Skin of body (tissue), 2 donors: ENCODE data around the gene PXDC1. TPM values are rescaled to one million over a fixed set of nuclear protein-coding genes. Genes with fewer than 3 reads are reported as not detected.
"Not testable (repeated sequence)": the region's sequence is repeated elsewhere in the genome, so short reads cannot be mapped to it uniquely, and the experiment has no call there.

Experiments
- DNase-seq: peaks from one replicate; lab custom pipeline; 2025; lab: John Stamatoyannopoulos, UW
- total RNA-seq: library from RNA; depleted of rRNA; stranded (reverse); fragments of >200 nt; gene quantifications from one replicate; pipeline ENCODE4 v1.2.3, GENCODE V29; 2014

The PXDC1 gene
- total RNA-seq, 1 donor from 2014 or later = 27.3 TPM

- DNase-seq = no peak
Measured at GRCh38 chr6:3732345-3733141, 19.0 kb downstream of the PXDC1 start.

DNA sequence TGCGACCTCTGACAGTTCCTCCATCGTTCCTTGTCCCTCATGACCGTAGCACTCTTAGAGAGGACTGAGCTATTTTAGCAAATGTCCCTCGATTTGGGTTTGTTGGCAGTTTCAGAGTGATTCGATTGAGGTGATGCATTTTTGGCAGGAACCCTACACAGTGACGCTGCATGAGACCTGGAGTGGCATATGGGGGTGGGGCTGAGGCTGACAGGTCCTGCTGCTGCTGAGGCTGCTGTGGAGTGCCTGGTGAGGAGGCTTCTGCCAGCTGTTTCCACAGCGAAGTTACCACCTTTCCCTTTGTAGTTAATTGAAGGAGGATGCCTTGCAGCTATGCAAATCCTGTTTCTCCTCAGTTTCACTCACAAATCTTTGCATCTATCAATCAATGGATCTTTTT lies 19.8 kb downstream of the PXDC1 start:
- DNase-seq = no peak

DNA sequence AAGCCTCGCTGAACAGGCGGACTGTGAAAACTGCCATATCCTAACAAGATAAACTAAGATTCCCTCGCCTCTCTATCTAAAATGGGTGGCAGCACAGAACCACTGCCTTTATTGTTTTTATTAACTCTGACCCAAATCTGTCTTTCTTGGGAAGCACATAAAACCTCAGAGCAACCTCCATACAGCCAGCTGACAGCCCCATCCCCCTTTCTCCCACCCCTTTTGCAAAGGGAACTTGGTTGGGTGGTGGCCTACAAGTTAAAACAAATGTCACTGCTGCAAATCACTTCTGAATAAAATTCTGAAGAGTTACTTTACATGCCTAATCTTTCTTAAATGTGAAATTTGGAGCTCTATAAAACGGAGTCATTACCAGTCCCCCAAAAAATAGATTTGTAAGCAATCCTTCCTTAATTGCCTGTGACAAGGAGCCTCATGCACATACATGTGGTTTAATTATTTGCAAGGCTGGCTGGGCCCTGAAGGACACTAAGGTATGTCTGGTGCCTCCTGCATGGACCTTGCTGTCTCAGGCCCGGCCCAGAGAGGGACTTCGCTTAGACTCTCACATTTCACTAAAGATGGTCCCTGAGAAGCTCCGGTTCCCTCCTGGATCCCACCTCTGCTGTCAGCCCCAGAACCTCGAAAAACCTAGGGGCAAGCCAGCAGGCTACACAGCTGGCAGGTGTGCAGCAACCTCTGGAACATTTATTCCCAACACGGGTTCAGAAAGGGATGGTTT lies 21.7 kb downstream of the PXDC1 start:
- DNase-seq = no peak

DNA sequence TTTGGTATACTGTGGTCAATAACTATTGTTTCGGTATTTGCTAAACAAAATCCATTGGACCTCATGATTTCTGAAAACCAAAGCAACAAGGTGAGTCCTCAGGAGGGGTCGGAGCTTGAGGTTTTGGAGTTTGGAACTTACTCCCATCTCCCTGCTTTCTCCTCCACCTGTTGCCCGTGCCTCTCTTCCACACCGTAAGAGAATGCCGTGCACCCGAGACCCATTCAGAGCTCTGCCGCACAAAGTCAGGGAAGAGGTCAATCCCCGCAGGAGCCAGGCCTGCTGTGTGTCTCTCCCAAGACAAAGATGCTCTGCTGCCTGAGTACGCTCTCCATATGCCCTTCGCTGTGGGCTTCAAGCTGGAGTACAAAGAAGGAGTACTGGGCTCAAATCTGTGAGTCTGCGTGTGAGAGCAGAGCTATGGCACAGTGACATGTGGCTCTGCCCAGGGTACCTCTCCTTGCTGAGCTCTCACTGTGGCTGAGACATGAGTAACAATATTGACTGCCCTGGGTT lies 23.9 kb downstream of the PXDC1 start:
- DNase-seq = no peak

- no peak for DNase-seq
Measured at GRCh38 chr6:3727036-3727435, 24.5 kb downstream of the PXDC1 start.

GRCh38 chr6:3726421-3726820 lies 25.1 kb downstream of the PXDC1 start:
- no peak for DNase-seq

GRCh38 chr6:3725145-3726047 lies 26.1 kb downstream of the PXDC1 start:
- DNase-seq = no peak

- DNase-seq = no peak
Measured at GRCh38 chr6:3724451-3725144, 26.9 kb downstream of the PXDC1 start.

- no peak for DNase-seq
Measured at GRCh38 chr6:3723966-3724365, 27.5 kb downstream of the PXDC1 start.

DNA sequence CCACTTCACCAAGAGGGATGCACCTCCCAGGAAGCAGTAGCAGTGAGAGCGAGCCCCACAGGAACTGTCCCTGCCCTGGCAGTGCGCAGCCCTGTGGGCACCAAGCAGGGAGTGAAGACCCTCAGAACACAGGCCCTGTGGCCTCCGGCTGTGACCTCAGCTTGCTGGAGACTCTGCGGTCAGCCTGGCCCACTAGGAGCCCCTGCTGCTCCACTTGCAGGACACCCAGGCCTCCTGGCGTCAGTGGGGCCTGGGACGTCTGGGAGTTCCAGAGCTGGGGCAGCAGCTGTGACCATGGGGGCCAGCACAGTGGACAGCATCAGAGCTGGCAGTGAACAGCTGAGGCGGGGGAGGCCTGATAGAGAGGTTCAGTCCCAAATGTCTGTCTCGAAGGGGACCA lies 28.3 kb downstream of the PXDC1 start:
- no peak for DNase-seq

GRCh38 chr6:3722785-3723184 lies 28.7 kb downstream of the PXDC1 start:
- DNase-seq = no peak

DNA sequence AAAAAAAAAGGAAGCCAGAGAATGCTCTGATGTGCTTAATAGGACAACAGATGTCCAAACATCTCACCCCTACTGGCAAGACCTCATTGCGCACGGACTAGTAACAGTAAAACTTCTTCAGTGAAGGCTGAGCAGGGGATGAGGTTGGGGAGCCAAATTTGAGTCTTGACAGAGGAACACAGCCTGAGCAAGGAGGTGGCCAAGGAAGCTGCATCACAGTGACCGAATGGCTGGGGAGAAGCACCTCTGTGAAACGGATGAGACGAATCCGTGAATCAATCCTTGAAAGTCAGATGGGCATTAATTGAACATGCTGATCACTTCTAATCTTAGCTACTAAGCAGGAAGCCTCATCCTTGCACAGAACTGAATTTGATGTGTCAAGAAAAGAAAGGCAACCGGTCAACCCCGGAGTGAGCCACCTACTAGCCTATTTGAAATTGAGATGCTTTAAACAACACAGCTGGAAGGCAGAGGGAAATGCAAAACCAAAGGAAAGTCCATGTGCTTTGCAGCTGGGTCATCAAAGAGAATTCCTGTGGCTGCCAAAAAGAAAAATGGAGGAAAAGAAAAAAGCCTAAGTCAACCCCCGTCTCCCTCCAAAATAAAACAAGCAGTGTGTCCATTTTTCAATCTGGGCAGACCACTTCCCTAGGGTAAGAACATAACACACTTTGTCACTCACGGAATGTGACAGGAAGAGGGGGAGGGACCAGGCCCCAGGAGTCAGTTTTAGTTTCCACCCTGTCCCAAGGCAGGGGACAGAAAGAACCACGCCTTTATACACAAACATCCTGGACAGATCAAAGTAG lies 29.5 kb downstream of the PXDC1 start:
- DNase-seq = peak; percentile 75

DNA sequence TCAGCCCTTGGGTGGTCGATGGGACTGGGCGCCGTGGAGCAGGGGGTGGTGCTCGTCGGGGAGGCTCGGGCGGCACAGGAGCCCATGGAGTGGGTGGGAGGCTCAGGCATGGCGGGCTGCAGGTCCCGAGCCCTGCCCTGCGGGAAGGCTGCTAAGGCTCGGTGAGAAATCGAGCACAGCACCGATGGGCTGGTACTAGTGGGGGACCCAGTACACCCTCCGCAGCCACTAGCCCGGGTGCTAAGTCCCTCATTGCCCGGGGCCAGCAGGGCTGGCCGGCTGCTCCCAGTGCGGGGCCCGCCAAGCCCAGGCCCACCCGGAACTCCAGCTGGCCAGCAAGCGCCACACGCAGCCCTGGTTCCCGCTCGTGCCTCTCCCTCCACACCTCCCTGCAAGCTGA lies 30.7 kb downstream of the PXDC1 start:
- DNase-seq = not testable (repeated sequence)

- no peak for DNase-seq
Measured at GRCh38 chr6:3719462-3720308, 31.8 kb downstream of the PXDC1 start.

DNA sequence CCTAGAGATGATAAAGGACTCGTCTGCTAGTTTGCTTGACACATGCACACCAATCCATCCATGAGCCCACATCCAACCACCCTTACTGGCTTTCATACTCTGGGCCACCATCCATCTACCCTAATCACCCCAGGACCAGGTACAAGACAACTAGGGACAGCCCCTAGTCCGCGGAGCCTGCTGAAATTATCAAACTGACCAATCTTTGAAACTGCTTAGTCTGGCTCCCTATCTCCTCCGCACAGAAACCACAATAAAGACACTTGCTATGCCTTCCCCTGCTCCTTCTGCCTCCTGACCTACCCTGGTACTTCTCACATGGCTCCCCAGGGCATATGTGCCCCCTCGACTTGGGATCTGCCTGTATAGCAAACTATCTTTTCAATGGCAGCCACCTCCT lies 33.1 kb downstream of the PXDC1 start:
- DNase-seq = no peak

- no peak for DNase-seq
Measured at GRCh38 chr6:3715285-3715684, 36.2 kb downstream of the PXDC1 start.

DNA sequence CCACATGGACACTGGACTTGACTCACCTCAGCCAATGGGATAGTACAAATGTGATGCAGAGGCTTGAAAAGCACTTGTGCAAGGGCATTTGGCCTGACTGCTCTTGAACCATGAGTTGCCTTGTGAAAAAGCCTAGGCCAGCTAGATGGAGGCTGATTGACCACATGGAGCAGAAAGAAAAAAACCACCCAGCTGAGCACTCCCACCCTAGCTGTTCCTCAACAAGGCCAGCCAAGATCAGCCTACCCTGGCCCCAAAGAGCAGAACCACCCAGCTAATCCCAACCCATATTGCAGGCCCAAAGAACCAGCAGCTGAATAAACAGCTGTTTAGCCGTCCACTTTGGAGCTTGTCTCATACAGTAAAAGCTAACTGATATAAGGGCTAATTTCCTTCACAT lies 36.7 kb downstream of the PXDC1 start:
- no peak for DNase-seq

GRCh38 chr6:3714111-3714510 lies 37.4 kb downstream of the PXDC1 start:
- DNase-seq = no peak
